H1 (cell line): ENCODE measurements around the gene INPPL1. TPM values are rescaled to one million over a fixed set of nuclear protein-coding genes. Genes with fewer than 3 reads are reported as not detected.

Experiments
- CTCF ChIA-PET: fragments of 300-600 bp; sonication (Branson Sonifier 250); formaldehyde crosslinking; loops from one replicate; lab custom pipeline; 2021; ENCODE audit not compliant: partially characterized antibody; lab: Charles Lee
- POLR2A ChIA-PET: fragments of 300-600 bp; sonication (Branson Sonifier 250); formaldehyde crosslinking; loops from one replicate; lab custom pipeline; 2021; ENCODE audit warnings: inconsistent platforms; ENCODE audit not compliant: partially characterized antibody; lab: Charles Lee
- DNase-seq, 2 experiments: peaks; one replicate each; pipeline versions ENCODE4 v3.0.0 to v3.0.0-alpha.2; 2010 to 2022; ENCODE audit warnings: low spot score in 2 of 2, low read depth in 1 of 2, mixed read lengths in 1 of 2
- FAIRE-seq: peaks from 2 replicates; lab custom pipeline; 2011; peaks lifted over from hg19 to GRCh38; lab: Jason Lieb, UNC
- H2AFZ ChIP-seq: 2 replicates; pipeline ENCODE4 v1.8.1; 2012; ENCODE audit warnings: low read length, inconsistent platforms
- H2AK5ac ChIP-seq: 2 replicates; pipeline ENCODE4 v1.6.1; 2013; ENCODE audit warnings: low read depth, low read length
- H2BK120ac ChIP-seq: replicated peaks from 2 replicates; pipeline ENCODE3; 2013; ENCODE audit warnings: low read depth, low read length, inconsistent platforms
- H2BK12ac ChIP-seq: 2 replicates; pipeline ENCODE4 v1.6.1; 2013; ENCODE audit warnings: low read depth, low read length
- H2BK15ac ChIP-seq: 2 replicates; pipeline ENCODE4 v1.6.1; 2013; ENCODE audit warnings: low read length
- H2BK20ac ChIP-seq: 2 replicates; pipeline ENCODE4 v1.6.1; 2013; ENCODE audit warnings: low read length
- H2BK5ac ChIP-seq: 2 replicates; pipeline ENCODE4 v1.6.1; 2013; ENCODE audit warnings: low read depth, low read length
- H3K14ac ChIP-seq: 2 replicates; pipeline ENCODE4 v1.6.1; 2013; ENCODE audit warnings: inconsistent platforms; ENCODE audit not compliant: insufficient read length
- H3K18ac ChIP-seq: 2 replicates; pipeline ENCODE4 v1.6.1; 2013; ENCODE audit warnings: low read length; ENCODE audit errors: extremely low read depth
- H3K23ac ChIP-seq: 2 replicates; pipeline ENCODE4 v1.6.1; 2013; ENCODE audit warnings: inconsistent platforms; ENCODE audit not compliant: insufficient read length
- H3K23me2 ChIP-seq: 2 replicates; pipeline ENCODE4 v1.6.1; 2013; ENCODE audit warnings: low read depth, low read length
- H3K27ac ChIP-seq: 2 replicates; pipeline ENCODE4 v1.6.1; 2011; ENCODE audit warnings: low read depth, low read length, inconsistent platforms
- H3K27me3 ChIP-seq, 4 experiments: replicated peaks in 1 of 4; 1 replicate in 1 of 4; 2 replicates in 3 of 4; pipeline versions ENCODE4 v1.6.1 to v1.8.1; 2011 to 2013; ENCODE audit warnings: low read length in 3 of 4, mild to moderate bottlenecking in 3 of 4, inconsistent platforms in 2 of 4, mixed read lengths in 2 of 4, moderate library complexity in 1 of 4; ENCODE audit not compliant: control insufficient read depth in 3 of 4, insufficient read depth in 3 of 4; ENCODE audit errors: extremely low read depth in 1 of 4
- H3K36me3 ChIP-seq, 4 experiments: 2 replicates each; pipeline versions ENCODE4 v1.6.1 to v1.8.1; 2011 to 2013; ENCODE audit warnings: mild to moderate bottlenecking in 4 of 4, low read length in 3 of 4, moderate library complexity in 2 of 4, control low read depth in 1 of 4, inconsistent platforms in 1 of 4; ENCODE audit not compliant: insufficient read depth in 4 of 4, control insufficient read depth in 2 of 4
- H3K4ac ChIP-seq: replicated peaks from 2 replicates; pipeline ENCODE3; 2013; ENCODE audit warnings: low read length, low read depth, mixed read lengths, inconsistent platforms; ENCODE audit not compliant: insufficient read length
- H3K4me1 ChIP-seq, 4 experiments: replicated peaks in 1 of 4; 1 replicate in 1 of 4; 2 replicates in 3 of 4; pipeline versions ENCODE4 v1.6.1 to v1.8.1; 2011 to 2013; ENCODE audit warnings: low read length in 3 of 4, inconsistent platforms in 2 of 4, mixed read lengths in 1 of 4; ENCODE audit not compliant: insufficient read depth in 4 of 4, control insufficient read depth in 3 of 4
- H3K4me2 ChIP-seq, 2 experiments: 2 replicates each; pipeline versions ENCODE4 v1.6.1 to v1.8.1; 2011 to 2013; ENCODE audit warnings: low read depth in 2 of 2, low read length in 2 of 2, control low read depth in 1 of 2, inconsistent platforms in 1 of 2, mild to moderate bottlenecking in 1 of 2; ENCODE audit not compliant: insufficient read depth in 1 of 2
- H3K4me3 ChIP-seq, 4 experiments: fragments of 200-600, 300-600 bp in 1 of 4; sonication (generic), shearing (Covaris generic), sonication (Bioruptor Twin) in 1 of 4; 2 replicates each; pipeline versions ENCODE4 v1.5.1 to v1.8.1; 2011 to 2016; ENCODE audit warnings: low read length in 4 of 4, low read depth in 3 of 4, control low read depth in 2 of 4, inconsistent platforms in 2 of 4, mild to moderate bottlenecking in 2 of 4, mixed read lengths in 1 of 4, moderate library complexity in 1 of 4; ENCODE audit not compliant: insufficient read depth in 2 of 4; ENCODE audit errors: extremely low read depth in 1 of 4
- H3K56ac ChIP-seq: replicated peaks from 2 replicates; pipeline ENCODE3; 2013; ENCODE audit warnings: low read depth, mild to moderate bottlenecking, mixed read lengths, low read length, inconsistent platforms; ENCODE audit not compliant: insufficient read length
- H3K79me1 ChIP-seq: 2 replicates; pipeline ENCODE4 v1.6.1; 2013; ENCODE audit warnings: low read depth, low read length, control low read depth
- H3K79me2 ChIP-seq, 2 experiments: 2 replicates each; pipeline versions ENCODE4 v1.6.1 to v1.8.1; 2012 to 2013; ENCODE audit warnings: low read length in 2 of 2, mild to moderate bottlenecking in 2 of 2, inconsistent platforms in 1 of 2; ENCODE audit not compliant: insufficient read depth in 2 of 2, control insufficient read depth in 1 of 2
- H3K9ac ChIP-seq, 4 experiments: replicated peaks in 1 of 4; 1 replicate in 1 of 4; 2 replicates in 3 of 4; pipeline versions ENCODE4 v1.6.1 to v1.8.1; 2011 to 2013; ENCODE audit warnings: low read depth in 3 of 4, low read length in 3 of 4, control low read depth in 2 of 4, mild to moderate bottlenecking in 2 of 4, moderate library complexity in 2 of 4, inconsistent platforms in 1 of 4; ENCODE audit errors: extremely low read depth in 1 of 4
- H3K9me3 ChIP-seq, 2 experiments: 2 replicates each; pipeline versions ENCODE4 v1.6.1 to v1.8.1; 2012 to 2013; ENCODE audit warnings: mild to moderate bottlenecking in 2 of 2, moderate library complexity in 2 of 2, control low read depth in 1 of 2, inconsistent platforms in 1 of 2, low read depth in 1 of 2, low read length in 1 of 2, mixed read lengths in 1 of 2; ENCODE audit not compliant: insufficient read depth in 2 of 2
- H4K20me1 ChIP-seq, 2 experiments: replicated peaks in 1 of 2; 2 replicates each; pipeline versions ENCODE3 to v1.8.1; 2011 to 2013; ENCODE audit warnings: inconsistent platforms in 2 of 2, low read length in 2 of 2, mild to moderate bottlenecking in 1 of 2; ENCODE audit not compliant: insufficient read depth in 2 of 2, control insufficient read depth in 1 of 2
- H4K5ac ChIP-seq: 2 replicates; pipeline ENCODE4 v1.6.1; 2013; ENCODE audit warnings: low read length, low read depth, mixed read lengths, inconsistent platforms; ENCODE audit not compliant: insufficient read length
- H4K8ac ChIP-seq: 2 replicates; pipeline ENCODE4 v1.8.0; 2013; ENCODE audit warnings: mild to moderate bottlenecking, moderate library complexity, low read length, inconsistent platforms; ENCODE audit not compliant: insufficient read depth; ENCODE audit errors: extremely low read depth
- H4K91ac ChIP-seq: replicated peaks from 2 replicates; pipeline ENCODE3; 2013; ENCODE audit warnings: low read length, mixed read lengths, inconsistent platforms; ENCODE audit not compliant: insufficient read length
- SP4 ChIP-seq: IDR thresholded peaks from 2 replicates; pipeline ENCODE4 v1.6.1; 2012; ENCODE audit warnings: low read length, inconsistent platforms
- WGBS, 2 experiments: shearing (Covaris generic) in 1 of 2; methylation state at CpG; one replicate each; pipeline versions ENCODE4 v1.1.6 to v1.1.7; 2013 to 2015; ENCODE audit warnings: low lambda C conversion rate in 2 of 2, mixed read lengths in 2 of 2, inconsistent platforms in 1 of 2, low coverage in 1 of 2, missing lambda C conversion rate in 1 of 2; ENCODE audit not compliant: insufficient replicate concordance in 2 of 2, insufficient coverage in 1 of 2, insufficient read length in 1 of 2; ENCODE audit errors: extremely low coverage in 1 of 2, missing lambda C conversion rate in 1 of 2; 5-methylcytosine and 5-hydroxymethylcytosine counted together
- polyA plus RNA-seq, 7 experiments: library from polyadenylated mRNA; depleted of rRNA in 3 of 7; stranded (reverse) in 5 of 7; unstranded in 2 of 7; fragments of >200 nt in 5 of 7; fragments of 200-250 nt in 2 of 7; gene quantifications; 1 replicate in 5 of 7; 2 replicates in 1 of 7; 4 replicates in 1 of 7; pipeline versions ENCODE4 v1.2.1 to v1.2.3, GENCODE V29; 2011 to 2013; ENCODE audit warnings: missing spikeins in 2 of 7, mixed read lengths in 2 of 7
- total RNA-seq: library from RNA; stranded (reverse); fragmentation: NEBNext Ultra II Directional; extraction: Animal tissue kit (Norgen Biotek cat#: 25700); gene quantifications from 2 replicates; pipeline ENCODE4 v1.2.1, GENCODE V29; 2021

INPPL1 gene
- total and polyA plus RNA-seq, 2 of the 8 experiments (the other 6 are each of a cell fraction or from before 2014, with no cell fraction given): 54.5 to 79.5 TPM

DNA sequence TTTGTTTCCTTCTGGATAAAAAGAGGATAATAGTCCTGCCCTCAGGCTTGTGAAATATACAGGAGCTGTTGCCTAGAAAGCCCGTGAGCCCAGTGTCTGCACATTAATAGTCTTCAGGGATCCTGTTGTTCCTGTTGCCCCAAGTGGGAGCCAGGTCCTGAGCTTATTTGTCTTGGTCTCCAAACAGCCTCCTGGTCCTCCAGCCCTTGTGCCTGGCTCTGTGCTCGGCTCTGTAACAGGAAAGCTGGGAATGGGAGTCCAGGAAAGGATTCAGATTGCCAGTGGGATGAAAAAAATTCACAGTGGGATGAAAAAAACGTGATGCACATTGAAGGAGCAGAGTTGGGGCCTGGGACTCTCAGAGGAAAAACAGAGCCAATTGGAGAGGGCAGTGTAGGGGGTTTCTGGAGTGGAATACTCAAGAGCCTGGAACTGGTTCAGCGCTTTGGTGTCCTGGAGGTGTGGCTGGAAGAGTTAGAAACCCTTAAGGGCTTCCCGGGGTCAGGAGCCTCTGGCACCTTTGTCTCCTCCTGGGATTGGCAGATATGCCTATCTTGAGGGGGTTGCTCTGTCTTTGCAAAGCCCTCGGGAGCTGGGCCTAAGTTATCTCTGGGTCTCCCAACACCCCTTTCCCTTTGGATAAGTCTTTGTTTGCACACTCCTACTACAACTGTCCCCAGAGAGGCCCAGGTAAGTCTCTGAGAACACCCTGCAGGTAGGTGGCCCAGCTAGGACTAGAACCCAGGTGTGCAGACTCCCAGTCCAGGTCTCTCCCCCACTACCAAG is 2.3 kb upstream of the INPPL1 start:
- H3K4me2 ChIP-seq: peak overlapping the region; percentile 84 to 95
- H3K23ac ChIP-seq: no peak overlapping the region
- H2BK120ac ChIP-seq: no peak overlapping the region
- H3K23me2 ChIP-seq: peaks cover 15% of the 10 kb centered on the region
- H3K36me3 ChIP-seq: no peaks in the 10 kb centered on the region
- 77% methylated on average over 6 of the region's 6 CpGs; no CpG with 5 or more reads in 1 of the 2 experiments for WGBS, 2 experiments
- H3K18ac ChIP-seq: no peak overlapping the region
- ChIA-PET POLR2A (interaction anchor here (0.9 to 9.9 kb wide), 7 partner anchors 14 to 130 kb away, joined by 3 to 160 read pairs (median 6); partner anchors contain the start of genes ANAPC15 and PHOX2A), CTCF (interaction anchor here (0.6 to 8.3 kb wide), 10 partner anchors 8 to 192 kb away, joined by 3 to 72 read pairs (median 4); no protein-coding TSS in a partner anchor)
- no peak overlapping the region for H3K56ac ChIP-seq
- no peak overlapping the region for H4K8ac ChIP-seq
- H3K9ac ChIP-seq: no peak overlapping the region
- DNase-seq (peak in 1 of 2 experiments; percentile 51), FAIRE-seq (no peak)
- H2AK5ac ChIP-seq: no peak overlapping the region
- H3K9me3 ChIP-seq: no peaks in the 10 kb centered on the region
- TF ChIP-seq SP4: no peak
- H4K20me1 ChIP-seq: peaks cover 0 to 7% of the 10 kb centered on the region in 2 experiments
- H4K91ac ChIP-seq: no peak overlapping the region
- H2AFZ ChIP-seq: 0 out of 2 replicates have a peak overlapping the region, but pooled peaks have one; percentile 13
- H3K14ac ChIP-seq: no peak overlapping the region
- H3K27me3 ChIP-seq: no peaks in the 10 kb centered on the region; a peak in 2 of 7 replicates
- peaks cover 10 to 11% (median 11%) of the 10 kb centered on the region in 4 experiments; a peak in 6 of 7 replicates for H3K4me1 ChIP-seq
- H3K4me3 ChIP-seq: peak overlapping the region in 3 of 4 experiments; percentile 10 to 89 (median 36); a peak in 5 of 8 replicates
- H2BK5ac ChIP-seq: peak overlapping the region; percentile 61; the same call in 1 of the 2 replicates
- H2BK12ac ChIP-seq: no peak overlapping the region
- H4K5ac ChIP-seq: no peak overlapping the region
- peaks cover 6% of the 10 kb centered on the region for H3K79me1 ChIP-seq
- H3K27ac ChIP-seq: no peak overlapping the region
- H2BK20ac ChIP-seq: 0 out of 2 replicates have a peak overlapping the region, but pooled peaks have one; percentile 80
- H2BK15ac ChIP-seq: no peak overlapping the region
- no peak overlapping the region for H3K4ac ChIP-seq
- peaks cover 0 to 11% of the 10 kb centered on the region in 2 experiments; a peak in 2 of 4 replicates for H3K79me2 ChIP-seq
